GM21619 (cell line): ENCODE measurements around the gene ATP8B2.
"Not testable (repeated sequence)": the region's sequence is repeated elsewhere in the genome, so short reads cannot be mapped to it uniquely, and the experiment has no call there.

Source experiments
- ATAC-seq: cut with Tn5 transposase; IDR thresholded peaks from one replicate; pipeline ENCODE4 v1.9.1; 2021; ENCODE audit not compliant: unreplicated experiment

ATP8B2 gene

GRCh38 chr1:154324669-154325582 lies at the start of gene ATP8B2:
ATP8B2 (plus strand) TSS chr1:154325525; CDS start chr1:154328142, 2,617 bp downstream.
- ATAC-seq: no peak

- ATAC-seq: no peak
Measured at GRCh38 chr1:154276797-154277196, 48.5 kb upstream of the ATP8B2 start.

- ATAC-seq: not testable (repeated sequence)
Measured at GRCh38 chr1:154287591-154287990, 37.7 kb upstream of the ATP8B2 start.

- no peak for ATAC-seq
Measured at GRCh38 chr1:154288661-154289060, 36.7 kb upstream of the ATP8B2 start.

- no peak for ATAC-seq
Measured at GRCh38 chr1:154290921-154291320, 34.4 kb upstream of the ATP8B2 start.

- ATAC-seq: no peak
Measured at GRCh38 chr1:154295408-154296235, 29.7 kb upstream of the ATP8B2 start.

- no peak for ATAC-seq
Measured at GRCh38 chr1:154301582-154301981, 23.7 kb upstream of the ATP8B2 start.

GRCh38 chr1:154304664-154305337 lies 20.5 kb upstream of the ATP8B2 start:
- no peak for ATAC-seq

GRCh38 chr1:154306151-154306550 lies 19.2 kb upstream of the ATP8B2 start:
- no peak for ATAC-seq

- ATAC-seq: not testable (repeated sequence)
Measured at GRCh38 chr1:154307670-154308270, 17.6 kb upstream of the ATP8B2 start.

GRCh38 chr1:154309136-154309535 lies 16.2 kb upstream of the ATP8B2 start:
- ATAC-seq: not testable (repeated sequence)

- not testable (repeated sequence) for ATAC-seq
Measured at GRCh38 chr1:154312229-154313065, 12.9 kb upstream of the ATP8B2 start.

- ATAC-seq: no peak
Measured at GRCh38 chr1:154313066-154313356, 12.3 kb upstream of the ATP8B2 start.

- not testable (repeated sequence) for ATAC-seq
Measured at GRCh38 chr1:154314226-154314625, 11.1 kb upstream of the ATP8B2 start.

- no peak for ATAC-seq
Measured at GRCh38 chr1:154316704-154317103, 8.6 kb upstream of the ATP8B2 start.

- no peak for ATAC-seq
Measured at GRCh38 chr1:154318386-154318785, 6.9 kb upstream of the ATP8B2 start.

GRCh38 chr1:154320882-154321608 lies 4.3 kb upstream of the ATP8B2 start, which contains the start of gene AQP10:
AQP10 (plus strand) TSS chr1:154321093; CDS start chr1:154321156, 63 bp downstream.
- ATAC-seq: no peak

GRCh38 chr1:154321609-154321934 lies 3.8 kb upstream of the ATP8B2 start:
- ATAC-seq: not testable (repeated sequence)

GRCh38 chr1:154323493-154323892 lies 1.8 kb upstream of the ATP8B2 start:
- no peak for ATAC-seq
